Hepatocyte (in vitro differentiated cells): ENCODE results near the gene ZC3H8. TPM values are rescaled to one million over a fixed set of nuclear protein-coding genes. Genes with fewer than 3 reads are reported as not detected.

ENCODE experiments used
- DNase-seq: peaks from one replicate; pipeline ENCODE4 v3.0.0-alpha.2; 2016; ENCODE audit warnings: low spot score
- H2AFZ ChIP-seq: fragments of 200-600 bp; sonication (generic); 2 replicates; pipeline ENCODE4 v1.6.0; 2016; ENCODE audit warnings: antibody characterized with exemption, mild to moderate bottlenecking
- H3K27ac ChIP-seq: fragments of 200-600 bp; sonication (generic); 2 replicates; pipeline ENCODE4 v1.5.1; 2016; ENCODE audit warnings: mild to moderate bottlenecking
- H3K27me3 ChIP-seq: fragments of 200-600 bp; sonication (generic); 2 replicates; pipeline ENCODE4 v1.6.1; 2016
- H3K36me3 ChIP-seq: fragments of 200-600 bp; sonication (generic); replicated peaks from 2 replicates; pipeline ENCODE4 v1.5.1; 2016; ENCODE audit warnings: low read depth; ENCODE audit not compliant: insufficient read depth
- H3K4me1 ChIP-seq: fragments of 200-600 bp; sonication (generic); 2 replicates; pipeline ENCODE4 v1.5.1; 2016; ENCODE audit warnings: mild to moderate bottlenecking, moderate library complexity; ENCODE audit not compliant: insufficient read depth
- H3K4me2 ChIP-seq: fragments of 200-600 bp; sonication (generic); 2 replicates; pipeline ENCODE4 v1.6.0; 2016
- H3K4me3 ChIP-seq: fragments of 200-600 bp; sonication (generic); 2 replicates; pipeline ENCODE4 v1.5.1; 2016; ENCODE audit warnings: mild to moderate bottlenecking
- H3K79me2 ChIP-seq: fragments of 200-600 bp; sonication (generic); 2 replicates; pipeline ENCODE4 v1.6.0; 2017; ENCODE audit warnings: mild to moderate bottlenecking
- H3K9me2 ChIP-seq: fragments of 200-600 bp; sonication (generic); replicated peaks from 2 replicates; pipeline ENCODE4 v1.6.0; 2017; ENCODE audit warnings: mild to moderate bottlenecking; ENCODE audit not compliant: insufficient read depth
- H3K9me3 ChIP-seq: fragments of 200-600 bp; sonication (generic); 2 replicates; pipeline ENCODE4 v1.5.1; 2016; ENCODE audit warnings: low read depth, mild to moderate bottlenecking
- H4K20me1 ChIP-seq: fragments of 200-600 bp; sonication (generic); 2 replicates; pipeline ENCODE4 v1.6.0; 2016; ENCODE audit warnings: mild to moderate bottlenecking; ENCODE audit not compliant: insufficient read depth, poor library complexity, severe bottlenecking
- EZH2 ChIP-seq: fragments of 200-600 bp; sonication (generic); IDR thresholded peaks from 2 replicates; pipeline ENCODE4 v1.6.1; 2016; ENCODE audit warnings: antibody characterized with exemption, mild to moderate bottlenecking, borderline replicate concordance
- EZH2phosphoT487 ChIP-seq: fragments of 200-600 bp; sonication (generic); IDR thresholded peaks from one replicate; pipeline ENCODE4 v1.6.1; 2018; ENCODE audit warnings: antibody characterized with exemption, mild to moderate bottlenecking, low read depth, moderate library complexity; ENCODE audit not compliant: unreplicated experiment, severe bottlenecking
- WGBS: methylation state at CpG from one replicate; pipeline ENCODE4 v1.1.6; 2016; ENCODE audit warnings: low lambda C conversion rate; ENCODE audit errors: missing lambda C conversion rate; 5-methylcytosine and 5-hydroxymethylcytosine counted together
- polyA plus RNA-seq: library from polyadenylated mRNA; unstranded; fragments of >200 nt; fragmentation: Nextera tagmentation; extraction: Ambion mirVana; gene quantifications from 2 replicates; pipeline ENCODE4 v1.2.1, GENCODE V29; 2016
- total RNA-seq: library from RNA; depleted of rRNA; stranded (reverse); fragments of >200 nt; gene quantifications from 2 replicates; pipeline ENCODE4 v1.2.3, GENCODE V29; 2014
- TF ChIP-seq, protein P1 (sequence below): fragments of 200-600 bp; sonication (generic); IDR thresholded peaks from 2 replicates; pipeline ENCODE4 v1.5.1; 2016; ENCODE audit warnings: antibody characterized with exemption, mild to moderate bottlenecking; ENCODE audit not compliant: poor library complexity

The ZC3H8 gene
- total and polyA plus RNA-seq, 2 experiments from 2014 or later: 13.6 to 17.5 TPM

DNA sequence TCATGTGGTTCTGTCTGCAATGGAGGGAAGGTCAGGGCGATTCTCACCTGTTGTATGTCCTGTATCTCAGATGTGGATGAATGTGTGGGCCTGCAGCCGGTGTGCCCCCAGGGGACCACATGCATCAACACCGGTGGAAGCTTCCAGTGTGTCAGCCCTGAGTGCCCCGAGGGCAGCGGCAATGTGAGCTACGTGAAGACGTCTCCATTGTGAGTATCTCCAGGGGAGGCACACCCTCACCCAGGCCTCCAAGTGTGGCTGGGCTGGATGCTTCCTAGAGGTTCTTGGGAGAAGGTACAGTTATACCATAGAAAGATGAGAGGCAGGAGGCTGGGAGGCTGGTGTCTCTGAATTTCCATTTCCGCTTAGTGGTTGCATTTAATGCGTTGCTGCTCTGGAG is 69.7 kb downstream of the ZC3H8 start:
- no peak overlapping the region for H3K27ac ChIP-seq
- no peaks in the 10 kb centered on the region for H3K79me2 ChIP-seq
- no peaks in the 10 kb centered on the region for H3K9me3 ChIP-seq

DNA sequence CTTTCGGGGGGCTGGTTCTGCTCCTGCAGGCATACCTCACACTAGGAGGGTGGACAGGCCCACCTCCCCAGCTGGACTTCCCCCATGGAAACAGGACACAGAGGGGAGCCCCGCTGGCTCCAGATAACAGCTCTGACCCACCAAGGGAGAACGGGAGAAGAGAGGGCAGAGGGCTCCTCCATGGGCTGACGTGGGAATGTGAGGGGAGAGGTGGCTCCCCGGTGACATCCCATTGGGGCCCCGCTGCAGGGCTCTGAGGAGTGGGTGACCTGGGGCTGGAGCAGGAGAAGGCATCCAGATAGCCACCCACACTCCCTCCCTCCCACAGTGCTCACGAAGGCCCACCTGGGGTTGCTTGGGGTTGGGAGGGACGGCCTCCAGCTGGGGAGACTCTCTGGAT is 70.7 kb downstream of the ZC3H8 start:
- Histone ChIP-seq H3K4me1 (no peaks in the 10 kb centered on the region), H3K27ac (no peak overlapping the region), H3K79me2 (no peaks in the 10 kb centered on the region), H3K4me3 (no peak overlapping the region), H3K36me3 (no peaks in the 10 kb centered on the region), H3K9me3 (no peaks in the 10 kb centered on the region), H2AFZ (no peak overlapping the region), H3K4me2 (no peak overlapping the region), H3K9me2 (no peaks in the 10 kb centered on the region), H3K27me3 (no peaks in the 10 kb centered on the region), H4K20me1 (no peaks in the 10 kb centered on the region)
- TF ChIP-seq EZH2 (no peak), EZH2phosphoT487 (no peak)
- TF ChIP-seq, protein P1, sequence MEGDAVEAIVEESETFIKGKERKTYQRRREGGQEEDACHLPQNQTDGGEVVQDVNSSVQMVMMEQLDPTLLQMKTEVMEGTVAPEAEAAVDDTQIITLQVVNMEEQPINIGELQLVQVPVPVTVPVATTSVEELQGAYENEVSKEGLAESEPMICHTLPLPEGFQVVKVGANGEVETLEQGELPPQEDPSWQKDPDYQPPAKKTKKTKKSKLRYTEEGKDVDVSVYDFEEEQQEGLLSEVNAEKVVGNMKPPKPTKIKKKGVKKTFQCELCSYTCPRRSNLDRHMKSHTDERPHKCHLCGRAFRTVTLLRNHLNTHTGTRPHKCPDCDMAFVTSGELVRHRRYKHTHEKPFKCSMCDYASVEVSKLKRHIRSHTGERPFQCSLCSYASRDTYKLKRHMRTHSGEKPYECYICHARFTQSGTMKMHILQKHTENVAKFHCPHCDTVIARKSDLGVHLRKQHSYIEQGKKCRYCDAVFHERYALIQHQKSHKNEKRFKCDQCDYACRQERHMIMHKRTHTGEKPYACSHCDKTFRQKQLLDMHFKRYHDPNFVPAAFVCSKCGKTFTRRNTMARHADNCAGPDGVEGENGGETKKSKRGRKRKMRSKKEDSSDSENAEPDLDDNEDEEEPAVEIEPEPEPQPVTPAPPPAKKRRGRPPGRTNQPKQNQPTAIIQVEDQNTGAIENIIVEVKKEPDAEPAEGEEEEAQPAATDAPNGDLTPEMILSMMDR: no peak
- 95% methylated on average over 8 of the region's 8 CpGs for WGBS
- DNase-seq: no peak

More for the DNA sequence above, 69.7 kb downstream of the ZC3H8 start:
- no peak for DNase-seq
- Histone ChIP-seq H3K9me2 (no peaks in the 10 kb centered on the region), H2AFZ (no peak overlapping the region), H3K4me3 (no peak overlapping the region), H4K20me1 (no peaks in the 10 kb centered on the region), H3K4me1 (no peaks in the 10 kb centered on the region), H3K36me3 (no peaks in the 10 kb centered on the region), H3K4me2 (no peak overlapping the region), H3K27me3 (no peaks in the 10 kb centered on the region)
- TF ChIP-seq EZH2: no peak
- no peak for TF ChIP-seq EZH2phosphoT487
- TF ChIP-seq, protein P1: no peak
- 85% methylated on average over 9 of the region's 9 CpGs for WGBS

DNA sequence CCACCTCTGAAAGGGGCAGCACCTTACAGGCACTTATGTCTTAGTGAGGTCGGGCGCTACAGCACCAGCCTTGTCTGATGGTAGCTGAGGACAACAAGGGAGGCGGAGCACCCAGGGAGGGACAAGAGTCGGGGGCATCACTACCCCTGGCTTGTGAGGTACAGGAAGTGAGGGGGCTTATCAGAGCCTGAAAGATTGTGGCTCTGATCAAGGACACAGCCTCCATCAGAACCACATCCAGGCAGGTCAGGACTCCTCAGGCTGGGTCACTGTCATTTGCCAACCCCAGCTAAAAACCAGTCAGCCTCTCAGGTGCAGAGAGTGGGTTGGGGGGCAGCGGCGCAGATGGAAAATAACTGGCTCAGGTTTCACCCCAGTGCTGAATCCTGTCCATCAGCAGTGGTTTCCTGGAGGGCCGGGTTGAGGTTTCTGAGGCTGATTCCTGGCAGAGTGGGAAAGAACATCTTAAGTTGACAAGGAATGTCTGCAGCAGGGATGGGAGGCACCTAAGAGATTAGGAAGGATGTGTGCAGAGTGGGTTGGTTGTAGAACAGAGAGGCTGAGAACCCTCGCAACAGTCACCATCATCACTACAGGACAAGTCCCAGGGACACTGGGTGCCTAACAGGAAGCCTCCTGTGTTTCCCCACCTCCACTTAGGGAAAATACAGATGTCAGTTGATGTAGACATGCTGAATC is 71.4 kb downstream of the ZC3H8 start:
- Histone ChIP-seq H3K4me3 (no peak overlapping the region), H3K36me3 (no peaks in the 10 kb centered on the region), H3K27ac (no peak overlapping the region), H3K4me1 (no peaks in the 10 kb centered on the region), H3K27me3 (no peaks in the 10 kb centered on the region), H3K9me3 (no peaks in the 10 kb centered on the region), H3K79me2 (no peaks in the 10 kb centered on the region), H2AFZ (no peak overlapping the region), H3K9me2 (no peaks in the 10 kb centered on the region), H4K20me1 (no peaks in the 10 kb centered on the region), H3K4me2 (no peak overlapping the region)
- no peak for DNase-seq
- TF ChIP-seq EZH2phosphoT487 (no peak), EZH2 (no peak)
- TF ChIP-seq, protein P1: no peak
- WGBS: 93% methylated on average over 8 of the region's 8 CpGs
